HG03045 (cell line): Measurements from ENCODE around the gene SEC24C.
"Not testable (repeated sequence)": the region's sequence is repeated elsewhere in the genome, so short reads cannot be mapped to it uniquely, and the experiment has no call there.

Experiments used
- ATAC-seq: cut with Tn5 transposase; IDR thresholded peaks from one replicate; pipeline ENCODE4 v1.9.1; 2021; ENCODE audit warnings: mild to moderate bottlenecking, moderate library complexity; ENCODE audit not compliant: unreplicated experiment

SEC24C gene

GRCh38 chr10:73731588-73732375 lies 12.4 kb upstream of the SEC24C start:
- no peak for ATAC-seq

DNA sequence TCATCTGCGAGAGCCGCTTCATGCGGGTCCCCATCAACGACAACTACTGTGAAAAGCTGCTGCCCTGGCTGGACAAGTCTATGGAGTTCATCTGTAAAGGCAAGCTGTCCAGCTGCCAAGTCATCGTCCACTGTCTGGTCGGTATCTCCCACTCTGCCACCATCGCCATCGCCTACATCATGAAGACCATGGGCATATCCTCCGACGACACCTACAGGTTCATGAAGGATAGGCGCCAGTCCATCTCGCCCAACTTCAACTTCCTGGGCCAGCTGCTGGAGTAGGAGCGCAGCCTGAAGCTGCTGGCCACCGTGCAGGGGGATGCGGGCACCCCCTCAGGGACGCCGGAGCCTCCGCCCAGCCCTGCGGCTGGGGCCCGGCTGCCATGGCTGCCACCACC lies 11.7 kb upstream of the SEC24C start:
- no peak for ATAC-seq

- no peak for ATAC-seq
Measured at GRCh38 chr10:73732931-73733623, 11.1 kb upstream of the SEC24C start.

GRCh38 chr10:73734028-73734720 lies 10.0 kb upstream of the SEC24C start:
- no peak for ATAC-seq

DNA sequence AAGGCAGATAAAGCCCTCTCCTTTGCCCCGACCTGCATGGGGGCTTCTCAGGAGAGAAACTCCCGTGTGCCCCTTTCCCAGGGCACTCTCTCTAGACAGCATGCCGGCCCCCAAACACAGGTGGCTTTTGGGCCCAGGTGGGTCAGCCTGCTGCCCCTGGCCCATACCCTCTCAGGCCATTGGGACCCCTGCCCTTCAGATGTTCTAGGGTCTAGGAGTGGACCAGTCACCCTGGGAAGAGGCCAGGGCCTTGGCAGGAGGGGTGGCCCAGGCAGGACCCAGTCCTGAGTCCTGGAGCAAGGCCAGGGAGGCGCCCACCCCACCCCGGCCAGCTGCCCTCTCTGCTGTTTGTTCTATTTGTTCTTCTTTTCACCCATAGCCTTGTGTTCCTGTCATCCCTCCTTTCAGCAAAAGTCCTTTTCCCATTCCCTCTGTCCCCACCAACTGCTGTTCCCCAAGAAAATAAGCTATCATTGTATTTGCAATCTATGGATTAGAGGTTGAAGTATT lies 9.3 kb upstream of the SEC24C start:
- no peak for ATAC-seq

DNA sequence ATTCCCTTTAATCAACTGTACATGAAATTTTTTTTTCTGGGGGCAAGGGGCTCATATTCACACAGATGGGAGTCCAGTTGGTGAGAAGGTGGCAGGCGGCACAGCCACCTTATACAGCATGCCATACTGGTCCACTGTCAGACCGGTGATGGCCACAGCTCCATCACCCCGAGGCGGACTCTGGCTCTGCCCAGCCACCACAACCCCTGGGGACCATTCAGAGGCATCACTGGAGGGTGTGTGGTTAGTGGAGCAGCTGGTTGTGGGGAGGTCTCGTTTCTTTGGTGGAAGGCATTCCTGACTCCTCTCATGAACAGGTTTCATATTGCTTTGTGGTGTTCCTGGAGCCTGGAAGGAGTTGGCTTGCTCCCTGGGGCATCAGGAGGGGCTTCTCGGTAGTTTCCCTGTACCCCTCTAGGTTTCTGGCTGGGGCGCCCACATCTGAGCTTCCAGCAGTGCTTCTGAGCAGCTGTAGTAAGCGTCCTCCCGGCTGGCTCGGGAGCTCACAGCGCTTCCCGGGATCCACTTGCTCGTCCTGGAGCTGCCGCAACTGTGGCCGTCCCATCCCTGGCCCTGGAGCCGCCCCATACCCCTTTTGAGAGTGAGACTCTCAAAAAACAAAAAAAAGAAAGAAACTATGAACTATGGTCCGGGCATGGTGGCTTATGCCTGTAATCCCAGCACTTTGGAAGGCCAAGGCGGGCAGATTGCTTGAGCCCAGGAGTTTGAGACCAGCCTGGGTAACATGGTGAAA lies 3.5 kb upstream of the SEC24C start:
- ATAC-seq: not testable (repeated sequence)

GRCh38 chr10:73742454-73742734 lies 1.8 kb upstream of the SEC24C start:
- ATAC-seq: no peak

- ATAC-seq: no peak
Measured at GRCh38 chr10:73743327-73743904, 756 bp upstream of the SEC24C start.

GRCh38 chr10:73744664-73744975 lies 448 bp downstream of the SEC24C start:
- peak; percentile 31 for ATAC-seq

GRCh38 chr10:73746721-73747120 lies 2.5 kb downstream of the SEC24C start:
- ATAC-seq: no peak

GRCh38 chr10:73750819-73751218 lies 6.6 kb downstream of the SEC24C start:
- ATAC-seq: no peak

DNA sequence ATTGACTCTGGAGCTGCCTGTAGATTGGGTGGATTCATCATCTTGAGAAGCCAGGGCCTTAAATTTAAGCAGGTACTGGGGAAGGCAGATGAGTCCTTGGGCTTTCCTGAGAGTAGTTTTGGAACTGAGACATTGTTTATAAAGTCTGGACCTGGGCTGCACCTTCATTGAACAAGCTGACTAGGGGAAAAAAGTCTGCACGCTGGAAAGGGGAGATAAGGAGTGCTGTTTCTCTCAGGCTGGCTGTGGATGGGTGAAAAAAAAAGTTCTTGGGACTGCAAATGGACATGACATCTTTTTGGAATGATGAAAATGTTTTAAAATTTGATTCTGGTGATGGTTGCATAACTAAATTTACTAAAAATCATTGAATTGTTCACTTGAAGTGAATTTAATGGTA lies 12.0 kb downstream of the SEC24C start:
- ATAC-seq: no peak

DNA sequence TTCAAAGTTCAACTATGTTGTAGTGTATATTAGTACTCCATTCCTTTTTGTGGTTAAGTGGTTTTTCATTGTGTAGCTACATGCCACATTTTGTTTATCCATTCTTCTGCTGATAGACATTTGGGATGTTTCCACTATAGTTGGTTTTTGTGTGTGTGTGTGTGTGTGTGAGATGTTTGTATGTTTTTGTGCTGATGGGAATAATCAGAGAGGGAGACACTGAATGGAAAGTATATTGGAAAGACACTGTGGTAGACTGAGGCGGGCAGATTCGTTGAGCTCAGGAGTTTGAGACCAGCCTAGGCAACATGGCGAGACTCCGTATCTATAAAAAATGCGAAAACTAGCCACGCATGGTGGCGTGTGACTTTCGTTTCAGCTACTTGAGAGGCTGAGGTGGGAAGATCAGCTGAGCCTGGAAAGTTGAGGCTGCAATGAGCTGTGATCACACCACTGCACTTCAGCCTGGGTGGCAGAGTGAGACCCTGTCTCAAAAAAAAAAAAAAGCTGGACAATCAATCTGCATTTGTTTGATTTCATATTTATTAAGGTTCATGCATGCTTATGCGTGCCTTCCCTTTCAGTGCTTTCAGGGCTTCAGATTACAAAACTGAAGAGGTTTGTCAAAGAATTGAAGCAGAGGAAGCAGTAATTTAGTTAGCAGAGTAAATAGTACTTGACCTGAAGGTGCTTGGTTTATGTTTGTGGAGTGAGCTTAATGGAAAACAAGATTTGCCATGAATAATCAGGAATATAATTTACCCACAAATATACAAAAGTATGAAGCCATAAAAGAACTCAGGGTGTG lies 14.7 kb downstream of the SEC24C start:
- no peak for ATAC-seq

DNA sequence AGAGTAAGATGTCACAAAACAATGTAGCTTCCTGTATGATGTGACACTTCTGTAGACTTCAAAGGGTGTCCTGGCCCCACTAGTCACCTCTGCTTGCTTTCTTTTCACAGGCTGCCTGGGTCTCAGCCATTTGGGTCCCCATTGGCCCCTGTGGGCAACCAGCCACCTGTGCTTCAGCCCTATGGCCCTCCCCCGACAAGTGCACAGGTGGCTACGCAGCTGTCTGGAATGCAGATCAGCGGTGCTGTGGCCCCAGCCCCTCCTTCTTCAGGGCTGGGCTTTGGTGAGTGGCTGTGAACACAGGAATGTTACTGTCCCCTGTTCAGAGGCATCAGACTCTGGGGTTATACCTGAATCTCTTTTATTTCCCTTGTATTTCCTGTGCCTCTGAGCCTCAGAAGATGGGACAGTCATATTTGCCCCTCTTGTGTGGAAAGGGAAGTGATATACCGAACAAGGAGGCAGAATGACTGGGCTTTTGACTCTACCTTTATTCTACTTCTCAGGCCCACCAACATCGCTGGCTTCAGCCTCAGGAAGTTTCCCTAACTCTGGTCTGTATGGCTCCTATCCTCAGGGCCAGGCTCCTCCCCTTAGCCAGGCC lies 15.4 kb downstream of the SEC24C start:
- ATAC-seq: no peak

- ATAC-seq: no peak
Measured at GRCh38 chr10:73761781-73762180, 17.6 kb downstream of the SEC24C start.

GRCh38 chr10:73762915-73763314 lies 18.7 kb downstream of the SEC24C start:
- no peak for ATAC-seq

DNA sequence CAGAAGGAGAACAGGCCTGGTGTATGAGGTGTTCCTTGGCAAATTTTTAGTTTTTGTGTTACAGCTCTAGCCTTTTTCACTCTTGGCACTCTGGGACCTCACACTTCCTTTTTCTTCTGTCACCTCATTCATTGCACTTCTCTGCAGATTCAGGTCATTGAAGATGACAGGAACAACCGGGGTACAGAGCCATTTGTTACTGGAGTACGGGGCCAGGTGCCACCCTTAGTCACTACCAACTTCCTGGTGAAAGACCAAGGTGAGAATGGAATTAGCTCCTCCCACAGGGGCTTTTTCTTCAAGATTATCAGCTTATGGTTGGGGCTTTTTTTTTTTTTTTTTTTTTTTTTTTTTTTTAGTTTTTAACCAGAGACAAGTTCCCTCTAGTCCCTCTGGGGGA lies 19.2 kb downstream of the SEC24C start:
- no peak for ATAC-seq

GRCh38 chr10:73765066-73765465 lies 20.9 kb downstream of the SEC24C start:
- ATAC-seq: no peak

DNA sequence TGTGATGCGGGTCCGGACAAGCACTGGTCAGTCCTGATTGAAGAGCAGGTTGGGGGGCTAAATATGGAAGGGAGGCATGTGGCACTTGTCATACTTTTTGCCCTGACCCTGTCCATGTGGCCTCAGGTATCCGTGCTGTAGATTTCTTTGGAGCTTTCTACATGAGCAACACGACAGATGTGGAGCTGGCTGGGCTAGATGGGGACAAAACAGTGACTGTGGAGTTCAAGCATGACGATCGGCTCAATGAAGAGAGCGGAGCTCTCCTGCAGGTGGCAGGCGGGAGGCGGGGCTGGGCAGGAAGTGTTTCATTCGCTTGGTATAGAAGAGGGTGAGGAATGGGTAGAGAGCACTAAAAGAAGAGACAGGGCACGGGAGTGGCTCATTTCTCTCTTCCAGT lies 24.7 kb downstream of the SEC24C start:
- no peak for ATAC-seq

- ATAC-seq: no peak
Measured at GRCh38 chr10:73769396-73769795, 25.2 kb downstream of the SEC24C start.
